Activated B cell treated with CpG ODN at 0.5 μM for 24 hours (primary cell): ENCODE measurements around the gene PCSK2. TPM values are rescaled to one million over a fixed set of nuclear protein-coding genes. Genes with fewer than 3 reads are reported as not detected.

Experiments
- ATAC-seq: fragments of 200-7000 bp; cut with Tn5 transposase; one replicate; pipeline ENCODE4 v1.10.0; 2021; ENCODE audit warnings: low read depth, mild to moderate bottlenecking, moderate library complexity
- CTCF ChIA-PET: fragments of 350-600 bp; sonication (Branson Sonifier 250); formaldehyde crosslinking; loops from one replicate; lab custom pipeline; 2021; ENCODE audit warnings: antibody characterized with exemption; lab: Charles Lee
- POLR2A ChIA-PET: fragments of 350-600 bp; sonication (Branson Sonifier 250); formaldehyde crosslinking; loops from one replicate; lab custom pipeline; 2021; ENCODE audit warnings: antibody characterized with exemption; lab: Charles Lee
- DNase-seq: peaks from one replicate; pipeline ENCODE4 v3.0.0; 2022
- H3K27ac Mint-ChIP-seq: one replicate; pipeline ENCODE4 v1.8.0; 2020; ENCODE audit warnings: mixed read lengths
- H3K27me3 Mint-ChIP-seq: one replicate; pipeline ENCODE4 v1.8.0; 2021; ENCODE audit warnings: mixed read lengths
- H3K36me3 Mint-ChIP-seq: one replicate; pipeline ENCODE4 v1.8.0; 2021; ENCODE audit warnings: low read depth, mixed read lengths
- H3K4me1 Mint-ChIP-seq: one replicate; pipeline ENCODE4 v1.8.0; 2021; ENCODE audit warnings: mixed read lengths
- H3K4me3 Mint-ChIP-seq: one replicate; pipeline ENCODE4 v1.8.0; 2020; ENCODE audit warnings: mild to moderate bottlenecking, mixed read lengths
- H3K9me3 Mint-ChIP-seq: one replicate; pipeline ENCODE4 v1.8.0; 2020; ENCODE audit warnings: mixed read lengths
- CTCF ChIP-seq: fragments of 200-600 bp; IDR thresholded peaks from one replicate; pipeline ENCODE4 v1.8.0; 2022; ENCODE audit warnings: antibody characterized with exemption, mild to moderate bottlenecking
- intact Hi-C: fragments of 100-400 bp; cut with micrococcal nuclease; formaldehyde crosslinking; loops from one replicate; pipeline ENCODE4 v1.15.1; 2024
- total RNA-seq: library from RNA; stranded (reverse); gene quantifications from 2 replicates; pipeline ENCODE4 v1.2.3, GENCODE V29; 2022

Gene PCSK2
- total RNA-seq, 1 donor from 2014 or later = not detected

- no peaks in the 10 kb centered on the region for H3K9me3 Mint-ChIP-seq
- DNase-seq (no peak), ATAC-seq (no peak)
- ChIA-PET CTCF (interaction anchor here (1.4 kb wide), 1 partner anchor 35 kb away, joined by 3 read pairs; no protein-coding TSS in a partner anchor), POLR2A (no interaction called here)
- peaks cover 7% of the 10 kb centered on the region for H3K27me3 Mint-ChIP-seq
- intact Hi-C loops = no loop called here
- H3K36me3 Mint-ChIP-seq = no peaks in the 10 kb centered on the region
- no peak for TF ChIP-seq CTCF
- no peak overlapping the region for H3K4me3 Mint-ChIP-seq
- no peaks in the 10 kb centered on the region for H3K4me1 Mint-ChIP-seq
- no peak overlapping the region for H3K27ac Mint-ChIP-seq
Observed at GRCh38 chr20:17466641-17467040, 239.8 kb downstream of the PCSK2 start.

GRCh38 chr20:17467120-17467655 lies 240.3 kb downstream of the PCSK2 start:
- DNase-seq (no peak), ATAC-seq (no peak)
- POLR2A ChIA-PET = no interaction called here
- Mint-ChIP-seq H3K36me3 (no peaks in the 10 kb centered on the region), H3K27me3 (peaks cover 7% of the 10 kb centered on the region), H3K27ac (no peak overlapping the region), H3K4me3 (no peak overlapping the region), H3K4me1 (no peaks in the 10 kb centered on the region), H3K9me3 (no peaks in the 10 kb centered on the region)
- no peak for TF ChIP-seq CTCF
- CTCF ChIA-PET = interaction anchor here (1.4 kb wide), 1 partner anchor 36 kb away, joined by 3 read pairs; no protein-coding TSS in a partner anchor
- intact Hi-C loops = no loop called here

GRCh38 chr20:17468073-17468840 lies 241.4 kb downstream of the PCSK2 start:
- Mint-ChIP-seq H3K4me1 (no peaks in the 10 kb centered on the region), H3K27ac (no peak overlapping the region), H3K9me3 (no peaks in the 10 kb centered on the region), H3K4me3 (no peak overlapping the region), H3K27me3 (peaks cover 3% of the 10 kb centered on the region), H3K36me3 (no peaks in the 10 kb centered on the region)
- POLR2A ChIA-PET = no interaction called here
- DNase-seq = no peak
- CTCF ChIA-PET = interaction anchor here (1.4 kb wide), 1 partner anchor 37 kb away, joined by 3 read pairs; no protein-coding TSS in a partner anchor
- intact Hi-C loops = no loop called here
- no peak for TF ChIP-seq CTCF
- no peak for ATAC-seq

- no peak for TF ChIP-seq CTCF
- no peak for ATAC-seq
- H3K27ac Mint-ChIP-seq = no peak overlapping the region
- H3K36me3 Mint-ChIP-seq = no peaks in the 10 kb centered on the region
- H3K4me1 Mint-ChIP-seq = no peaks in the 10 kb centered on the region
- DNase-seq = no peak
- no peak overlapping the region for H3K4me3 Mint-ChIP-seq
- H3K9me3 Mint-ChIP-seq = no peaks in the 10 kb centered on the region
- ChIA-PET CTCF (interaction anchor here (0.5 kb wide), 1 partner anchor 948 kb away, joined by 3 read pairs; no protein-coding TSS in a partner anchor), POLR2A (no interaction called here)
- intact Hi-C loops = no loop called here
- H3K27me3 Mint-ChIP-seq = peaks cover 1% of the 10 kb centered on the region
Observed at GRCh38 chr20:17469246-17470030, 242.6 kb downstream of the PCSK2 start.

GRCh38 chr20:17470521-17470920 lies 243.7 kb downstream of the PCSK2 start:
- intact Hi-C loops = no loop called here
- CTCF ChIA-PET = no interaction called here
- Mint-ChIP-seq H3K36me3 (no peaks in the 10 kb centered on the region), H3K27ac (no peak overlapping the region), H3K4me3 (no peak overlapping the region), H3K9me3 (no peaks in the 10 kb centered on the region), H3K4me1 (no peaks in the 10 kb centered on the region), H3K27me3 (no peaks in the 10 kb centered on the region)
- DNase-seq (no peak), ATAC-seq (no peak)
- TF ChIP-seq CTCF = no peak
- POLR2A ChIA-PET = no interaction called here
